Stimulated activated CD8-positive, alpha-beta memory T cell treated with anti-CD3 and anti-CD28 coated beads, Interleukin-4, amount 100 ng/mL, for 1 hour (primary cell): ENCODE data around the gene LARGE1.

Experiments
- DNase-seq, 2 donors: peaks; one replicate each; pipeline ENCODE4 v3.0.0-alpha.2; 2020; ENCODE audit warnings: low read depth in 2 of 2, low spot score in 1 of 2

LARGE1 gene

GRCh38 chr22:33447733-33448132 is 472.5 kb downstream of the LARGE1 start:
- DNase-seq: no peak

GRCh38 chr22:33443683-33444082 is 476.6 kb downstream of the LARGE1 start:
- DNase-seq: no peak

- DNase-seq: no peak
Measured at GRCh38 chr22:33440756-33441155, 479.5 kb downstream of the LARGE1 start.

- no peak for DNase-seq
Measured at GRCh38 chr22:33438273-33438672, 482.0 kb downstream of the LARGE1 start.

GRCh38 chr22:33431300-33431699 is 489.0 kb downstream of the LARGE1 start:
- no peak for DNase-seq

GRCh38 chr22:33429281-33429680 is 491.0 kb downstream of the LARGE1 start:
- no peak for DNase-seq

- DNase-seq: no peak
Measured at GRCh38 chr22:33427461-33427860, 492.8 kb downstream of the LARGE1 start.

- DNase-seq: no peak
Measured at GRCh38 chr22:33426451-33426850, 493.8 kb downstream of the LARGE1 start.

GRCh38 chr22:33421859-33422258 is 498.4 kb downstream of the LARGE1 start:
- DNase-seq: no peak

- DNase-seq: no peak
Measured at GRCh38 chr22:33418484-33418883, 501.8 kb downstream of the LARGE1 start.

- no peak for DNase-seq
Measured at GRCh38 chr22:33415401-33415800, 504.9 kb downstream of the LARGE1 start.

- DNase-seq: no peak
Measured at GRCh38 chr22:33409079-33409478, 511.2 kb downstream of the LARGE1 start.

- no peak for DNase-seq
Measured at GRCh38 chr22:33405194-33405593, 515.1 kb downstream of the LARGE1 start.

- DNase-seq: no peak
Measured at GRCh38 chr22:33404723-33405122, 515.6 kb downstream of the LARGE1 start.

- no peak for DNase-seq
Measured at GRCh38 chr22:33402325-33402724, 518.0 kb downstream of the LARGE1 start.

GRCh38 chr22:33401291-33401690 is 519.0 kb downstream of the LARGE1 start:
- no peak for DNase-seq

- no peak for DNase-seq
Measured at GRCh38 chr22:33400891-33401290, 519.4 kb downstream of the LARGE1 start.

- DNase-seq: no peak
Measured at GRCh38 chr22:33400061-33400840, 520.0 kb downstream of the LARGE1 start.

- no peak for DNase-seq
Measured at GRCh38 chr22:33397381-33397907, 522.8 kb downstream of the LARGE1 start.

GRCh38 chr22:33393432-33393831 is 526.8 kb downstream of the LARGE1 start:
- no peak for DNase-seq

- no peak for DNase-seq
Measured at GRCh38 chr22:33391298-33391697, 529.0 kb downstream of the LARGE1 start.

- no peak for DNase-seq
Measured at GRCh38 chr22:33389936-33390335, 530.3 kb downstream of the LARGE1 start.

- DNase-seq: no peak
Measured at GRCh38 chr22:33386270-33386669, 534.0 kb downstream of the LARGE1 start.
